ENCODE data around the gene RAD23A. TPM values are rescaled to one million over a fixed set of nuclear protein-coding genes. Genes with fewer than 3 reads are reported as not detected.

Gene RAD23A
- total and polyA plus RNA-seq, 10 of the 15 experiments (the other 5 are each of a cell fraction or from before 2014, with no cell fraction given): 8.8 to 198 (median 119) TPM

DNA sequence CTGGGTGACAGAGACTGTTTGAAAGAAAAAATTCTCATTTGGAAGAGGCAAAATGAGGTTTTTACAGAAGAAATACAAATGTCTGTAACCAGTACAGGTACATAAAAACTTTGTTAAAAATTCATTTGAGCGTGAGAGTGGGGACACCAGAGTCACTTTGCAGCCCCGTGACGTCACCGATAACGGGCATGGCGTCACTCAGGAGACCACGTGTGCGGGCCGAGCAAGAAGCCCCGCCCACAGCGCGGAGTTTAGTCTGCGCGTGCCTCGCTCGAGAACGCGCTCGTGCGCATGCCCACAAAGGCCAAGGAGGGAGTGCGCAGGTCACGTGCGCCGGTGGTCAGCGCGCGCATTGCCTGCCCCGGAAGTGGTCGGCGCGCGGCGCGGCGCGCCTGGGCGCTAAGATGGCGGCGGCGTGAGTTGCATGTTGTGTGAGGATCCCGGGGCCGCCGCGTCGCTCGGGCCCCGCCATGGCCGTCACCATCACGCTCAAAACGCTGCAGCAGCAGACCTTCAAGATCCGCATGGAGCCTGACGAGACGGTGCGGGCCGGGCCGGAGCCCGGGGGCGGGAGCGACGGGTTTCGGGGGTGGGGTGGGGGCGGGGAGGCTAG, at the start of gene RAD23A (continued):
- no peak for TF ChIP-seq CBX5 (IDR thresholded peaks at IDR 0.05; ENCODE audit: low read depth)
- peak; percentile 94 for TF ChIP-seq BACH1 (IDR thresholded peaks at IDR 0.05; ENCODE audit: borderline replicate concordance)
- TF ChIP-seq RB1 (IDR thresholded peaks at IDR 0.05; ENCODE audit: borderline replicate concordance): peak; percentile 49; the same call in 1 of the 2 replicates
- TF ChIP-seq NKRF (conservative IDR thresholded peaks at IDR 0.05): no peak; the same call in 1 of the 2 replicates
- no peak for TF ChIP-seq NFXL1 (IDR thresholded peaks at IDR 0.05; ENCODE audit: borderline replicate concordance)
- TF ChIP-seq BCL11A (IDR thresholded peaks at IDR 0.05; ENCODE audit: low read depth, low read length): peak; percentile 48; the same call in 1 of the 2 replicates
- TF ChIP-seq CREM (IDR thresholded peaks at IDR 0.05; ENCODE audit: low read depth): peak; percentile 99
- peak; percentile 90; the same call in 2 of the 3 replicates for TF ChIP-seq POU2F2 (IDR thresholded peaks at IDR 0.05; ENCODE audit: borderline replicate concordance, low read depth, low read length)
- TF ChIP-seq CEBPB (IDR thresholded peaks at IDR 0.05; ENCODE audit: borderline replicate concordance in 1 of 2, low read depth in 2 of 2, low read length in 2 of 2): no peak
- peak; percentile 79 for TF ChIP-seq GABPA (IDR thresholded peaks at IDR 0.05; ENCODE audit: low read depth)
- peak; percentile 82; the same call in 1 of the 2 replicates for TF ChIP-seq SMAD5 (IDR thresholded peaks at IDR 0.05; ENCODE audit: low read depth)
- TF ChIP-seq, protein P1, sequence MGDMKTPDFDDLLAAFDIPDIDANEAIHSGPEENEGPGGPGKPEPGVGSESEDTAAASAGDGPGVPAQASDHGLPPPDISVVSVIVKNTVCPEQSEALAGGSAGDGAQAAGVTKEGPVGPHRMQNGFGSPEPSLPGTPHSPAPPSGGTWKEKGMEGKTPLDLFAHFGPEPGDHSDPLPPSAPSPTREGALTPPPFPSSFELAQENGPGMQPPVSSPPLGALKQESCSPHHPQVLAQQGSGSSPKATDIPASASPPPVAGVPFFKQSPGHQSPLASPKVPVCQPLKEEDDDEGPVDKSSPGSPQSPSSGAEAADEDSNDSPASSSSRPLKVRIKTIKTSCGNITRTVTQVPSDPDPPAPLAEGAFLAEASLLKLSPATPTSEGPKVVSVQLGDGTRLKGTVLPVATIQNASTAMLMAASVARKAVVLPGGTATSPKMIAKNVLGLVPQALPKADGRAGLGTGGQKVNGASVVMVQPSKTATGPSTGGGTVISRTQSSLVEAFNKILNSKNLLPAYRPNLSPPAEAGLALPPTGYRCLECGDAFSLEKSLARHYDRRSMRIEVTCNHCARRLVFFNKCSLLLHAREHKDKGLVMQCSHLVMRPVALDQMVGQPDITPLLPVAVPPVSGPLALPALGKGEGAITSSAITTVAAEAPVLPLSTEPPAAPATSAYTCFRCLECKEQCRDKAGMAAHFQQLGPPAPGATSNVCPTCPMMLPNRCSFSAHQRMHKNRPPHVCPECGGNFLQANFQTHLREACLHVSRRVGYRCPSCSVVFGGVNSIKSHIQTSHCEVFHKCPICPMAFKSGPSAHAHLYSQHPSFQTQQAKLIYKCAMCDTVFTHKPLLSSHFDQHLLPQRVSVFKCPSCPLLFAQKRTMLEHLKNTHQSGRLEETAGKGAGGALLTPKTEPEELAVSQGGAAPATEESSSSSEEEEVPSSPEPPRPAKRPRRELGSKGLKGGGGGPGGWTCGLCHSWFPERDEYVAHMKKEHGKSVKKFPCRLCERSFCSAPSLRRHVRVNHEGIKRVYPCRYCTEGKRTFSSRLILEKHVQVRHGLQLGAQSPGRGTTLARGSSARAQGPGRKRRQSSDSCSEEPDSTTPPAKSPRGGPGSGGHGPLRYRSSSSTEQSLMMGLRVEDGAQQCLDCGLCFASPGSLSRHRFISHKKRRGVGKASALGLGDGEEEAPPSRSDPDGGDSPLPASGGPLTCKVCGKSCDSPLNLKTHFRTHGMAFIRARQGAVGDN (IDR thresholded peaks at IDR 0.05): peak; percentile 76; the same call in 1 of the 2 replicates
- TF ChIP-seq RUNX3 (IDR thresholded peaks at IDR 0.05; ENCODE audit: low read length): peak; percentile 90
- TF ChIP-seq SPI1 (IDR thresholded peaks at IDR 0.05; ENCODE audit: borderline replicate concordance, insufficient read depth, low read depth, low read length): no peak
- TF ChIP-seq ZSCAN29 (IDR thresholded peaks at IDR 0.05): no peak
- no peak for TF ChIP-seq E2F8 (IDR thresholded peaks at IDR 0.05; ENCODE audit: low read depth, partially characterized antibody)
- no peak for TF ChIP-seq ZNF592 (IDR thresholded peaks at IDR 0.05)

Data from GM12878 (cell line).